ENCODE measurements around the gene SEMA6A.

DNA sequence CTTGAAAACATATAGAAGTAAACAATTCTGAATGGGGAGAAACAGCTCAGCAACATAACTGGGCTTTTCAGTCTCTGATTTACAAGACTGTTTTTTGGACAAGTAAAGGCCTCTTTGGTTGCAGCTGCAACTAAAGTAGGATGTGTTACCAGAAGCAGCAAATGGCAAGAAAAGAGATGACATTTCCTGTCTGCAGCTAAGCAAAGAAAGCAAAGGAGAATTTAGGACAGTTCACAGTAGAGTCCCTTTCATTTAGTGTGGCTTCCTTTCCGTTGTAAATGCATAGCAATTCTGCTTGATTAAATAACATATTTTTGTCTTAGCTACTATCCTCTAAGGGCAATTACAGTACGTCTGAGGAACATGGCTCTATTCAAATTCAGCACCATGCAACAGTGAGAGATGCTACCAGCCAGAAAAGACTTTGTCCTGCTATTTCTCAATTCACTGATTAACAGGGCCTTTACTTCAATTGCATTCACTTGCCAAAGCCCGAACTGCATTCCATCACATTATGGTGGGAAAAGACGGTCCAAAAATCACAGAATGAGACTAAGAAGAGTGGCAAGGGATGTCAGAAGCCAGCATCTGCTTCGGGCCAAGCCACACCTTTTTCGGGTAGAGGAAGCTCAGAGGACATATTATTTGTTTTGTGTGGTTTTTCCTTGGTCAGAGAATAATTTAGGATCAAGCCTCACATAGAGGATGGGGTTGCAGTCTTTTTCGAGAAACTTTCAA lies 107.7 kb downstream of the SEMA6A start:
- no peak for TF ChIP-seq CTCF (IDR thresholded peaks at IDR 0.05)
- no peak for TF ChIP-seq POLR2A (IDR thresholded peaks at IDR 0.05)

Data from Peyer's patch (tissue), 4 donors.